GM21717 (cell line): Measurements from ENCODE around the gene DUSP8.

Experiments used
- ATAC-seq: cut with Tn5 transposase; IDR thresholded peaks from one replicate; pipeline ENCODE4 v1.9.1; 2021; ENCODE audit warnings: mild to moderate bottlenecking, moderate library complexity; ENCODE audit not compliant: unreplicated experiment

Gene DUSP8

DNA sequence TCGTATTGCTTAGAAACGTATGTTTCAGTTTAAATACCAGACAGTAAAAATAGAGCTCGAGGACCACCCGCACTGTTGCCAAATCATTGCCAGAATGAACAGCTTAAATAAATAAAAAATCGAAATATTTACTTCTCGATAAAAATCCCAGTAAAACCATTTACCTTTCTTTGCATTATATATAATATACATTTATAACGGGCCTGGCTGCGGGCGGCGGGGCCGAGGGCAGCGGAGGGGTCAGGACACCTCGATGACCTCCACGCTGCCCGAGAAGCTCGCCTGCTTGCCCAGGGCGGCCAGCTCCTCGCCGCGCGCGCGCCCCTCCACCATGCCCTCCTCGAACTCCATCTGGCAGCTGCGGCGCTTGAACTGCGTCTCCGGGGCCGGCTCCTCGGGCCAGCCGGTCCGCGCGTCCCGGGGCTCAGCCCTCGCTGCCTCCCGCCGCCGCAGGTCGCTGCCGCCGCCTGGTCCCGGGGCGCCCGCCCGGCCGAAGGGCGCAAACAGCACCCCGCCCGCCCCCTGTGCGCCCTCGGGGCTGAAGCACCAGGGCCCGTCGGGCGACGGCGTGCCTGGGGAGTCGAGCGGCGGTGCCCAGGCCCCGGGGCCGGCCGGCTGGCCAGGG is 15.7 kb downstream of the DUSP8 start:
- no peak for ATAC-seq

DNA sequence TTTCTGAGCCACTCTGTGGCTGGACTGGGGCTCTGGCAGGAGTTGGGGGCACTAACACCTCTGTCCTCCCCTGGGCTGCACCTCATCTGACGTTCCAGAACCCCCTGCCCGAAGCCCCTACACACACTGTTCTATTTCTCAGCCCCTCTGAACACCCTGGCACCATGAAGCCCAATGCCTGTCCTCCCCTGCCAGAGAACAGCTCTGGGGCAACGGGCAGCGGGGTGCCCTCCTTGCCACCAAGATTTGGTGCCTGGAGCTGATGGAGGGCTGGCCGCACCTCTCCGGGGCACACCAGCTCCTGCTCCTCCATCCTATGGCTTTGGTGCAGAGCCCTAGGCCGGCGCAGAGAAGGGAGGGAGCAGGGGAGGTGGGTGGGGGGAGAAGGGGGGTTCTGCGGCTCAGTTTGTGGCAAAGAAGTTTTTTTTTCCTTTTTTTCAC is 16.3 kb downstream of the DUSP8 start:
- ATAC-seq, result no peak

DNA sequence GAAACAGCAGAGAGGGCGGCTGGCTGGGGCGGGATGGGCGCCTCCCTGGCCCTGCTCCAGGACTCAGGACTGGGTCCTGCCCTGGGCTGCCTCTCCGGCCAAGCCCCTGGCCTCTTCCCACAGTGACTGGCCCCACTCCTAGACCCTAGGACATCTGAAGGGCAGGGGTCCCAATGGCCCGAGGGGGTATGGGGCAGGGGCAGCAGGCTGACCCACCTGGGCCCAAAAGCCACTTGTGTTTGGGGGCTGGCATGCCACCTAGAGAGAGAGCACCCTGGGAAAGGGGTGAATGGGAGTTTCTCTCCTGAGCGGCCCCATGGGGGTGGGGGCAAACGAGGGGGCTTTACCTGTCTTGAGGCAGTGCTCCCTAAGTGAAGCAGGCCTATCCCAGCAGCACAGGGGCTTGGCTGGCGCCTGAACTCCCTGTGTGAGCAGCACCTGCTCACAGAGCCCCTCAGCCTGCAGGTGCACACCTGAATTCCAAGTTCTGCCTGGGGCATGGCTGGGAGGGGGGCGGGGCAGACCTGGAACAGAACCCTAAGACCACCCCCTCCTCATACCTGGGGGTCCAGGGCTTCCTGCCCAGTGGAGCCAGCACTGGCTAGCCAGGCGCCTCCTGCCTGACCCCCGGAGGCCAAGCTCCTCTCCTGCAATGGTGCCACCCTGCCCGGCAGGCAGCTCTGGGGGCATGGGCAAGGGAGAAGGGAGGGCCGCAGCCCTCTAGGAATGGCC is 16.9 kb downstream of the DUSP8 start:
- no peak for ATAC-seq

DNA sequence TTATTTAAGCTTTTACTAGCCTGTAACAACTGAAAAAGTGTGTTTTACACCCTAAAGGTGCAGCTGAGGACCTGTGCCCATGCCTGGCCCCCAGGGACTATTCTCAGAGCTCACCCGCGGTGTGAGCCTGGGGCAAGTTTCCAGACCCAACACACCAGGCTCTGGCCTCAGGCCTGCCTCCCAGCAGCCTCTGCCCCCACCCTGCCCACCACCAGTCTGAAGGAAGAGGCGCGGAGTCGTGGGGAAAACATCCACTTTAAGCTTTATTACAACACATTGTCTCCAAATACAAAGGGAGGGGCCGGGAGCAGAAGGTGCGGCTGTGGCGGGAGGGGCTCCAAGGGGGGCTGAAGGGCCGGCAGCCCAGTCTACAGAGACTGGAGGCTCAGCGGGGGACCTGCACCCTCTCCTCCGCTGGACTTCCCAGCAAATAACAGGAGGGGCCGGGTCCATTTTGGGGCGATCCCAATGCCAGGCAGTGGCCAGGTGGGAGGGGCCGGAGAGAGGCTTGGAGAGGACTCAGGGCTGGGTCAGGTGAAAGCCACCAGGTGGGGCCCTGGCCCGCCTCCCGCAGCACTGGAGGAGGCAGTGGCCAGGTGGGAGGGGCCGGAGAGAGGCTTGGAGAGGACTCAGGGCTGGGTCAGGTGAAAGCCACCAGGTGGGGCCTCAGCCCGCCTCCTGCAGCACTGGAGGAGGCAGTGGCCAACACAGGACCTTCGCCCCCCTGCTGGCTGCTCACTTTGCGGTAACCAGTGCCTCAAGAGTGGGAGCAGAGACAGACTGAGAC is 18.1 kb downstream of the DUSP8 start:
- ATAC-seq, result no peak

DNA sequence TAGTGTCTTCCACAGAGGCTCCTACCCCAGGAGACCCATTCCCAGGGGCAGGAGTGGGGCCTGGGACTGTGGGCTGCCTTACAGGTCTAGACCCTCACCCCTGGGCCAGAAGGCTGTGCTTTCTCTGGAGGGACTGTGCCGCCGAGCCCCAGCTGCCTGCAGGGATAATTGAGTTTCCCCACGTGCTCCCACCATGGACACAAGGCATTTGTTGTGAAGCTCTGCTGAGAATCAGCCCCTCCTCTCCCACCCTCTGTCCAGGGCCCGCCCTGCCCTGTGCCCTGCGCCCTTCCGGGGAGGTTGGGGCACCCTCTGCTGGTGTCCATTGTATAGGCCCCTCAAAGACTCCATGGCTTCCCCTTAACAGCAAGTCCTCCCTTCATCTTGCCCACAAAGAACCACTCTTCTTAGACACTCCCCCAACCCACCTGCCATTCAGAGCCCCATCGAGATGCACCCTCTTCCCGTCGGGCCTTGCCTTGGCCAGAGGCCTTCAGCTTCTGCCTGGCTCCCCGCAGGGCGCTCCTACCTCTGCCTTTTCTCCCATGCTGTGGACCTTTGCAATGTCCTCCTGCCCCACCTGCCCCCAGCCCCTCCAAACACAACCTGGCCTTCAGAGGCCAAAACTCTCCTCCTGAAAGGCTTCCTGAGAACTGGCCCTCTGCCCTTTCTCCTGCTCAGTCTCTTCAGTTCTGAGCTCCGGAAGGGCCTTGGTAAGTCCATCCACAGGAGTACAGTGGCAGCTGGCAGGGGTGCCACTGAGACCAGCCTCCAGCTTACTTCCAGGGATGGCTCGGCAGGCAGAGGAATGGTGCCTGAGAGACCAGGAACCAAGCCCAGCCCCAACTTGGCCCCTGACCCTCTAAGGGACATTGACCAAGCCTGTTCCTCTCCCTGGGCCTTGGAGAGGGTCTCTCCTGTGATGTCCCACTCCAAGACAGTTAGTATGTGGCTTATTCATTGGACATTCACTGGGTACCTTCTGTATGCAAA is 22.4 kb downstream of the DUSP8 start:
- ATAC-seq, result no peak

DNA sequence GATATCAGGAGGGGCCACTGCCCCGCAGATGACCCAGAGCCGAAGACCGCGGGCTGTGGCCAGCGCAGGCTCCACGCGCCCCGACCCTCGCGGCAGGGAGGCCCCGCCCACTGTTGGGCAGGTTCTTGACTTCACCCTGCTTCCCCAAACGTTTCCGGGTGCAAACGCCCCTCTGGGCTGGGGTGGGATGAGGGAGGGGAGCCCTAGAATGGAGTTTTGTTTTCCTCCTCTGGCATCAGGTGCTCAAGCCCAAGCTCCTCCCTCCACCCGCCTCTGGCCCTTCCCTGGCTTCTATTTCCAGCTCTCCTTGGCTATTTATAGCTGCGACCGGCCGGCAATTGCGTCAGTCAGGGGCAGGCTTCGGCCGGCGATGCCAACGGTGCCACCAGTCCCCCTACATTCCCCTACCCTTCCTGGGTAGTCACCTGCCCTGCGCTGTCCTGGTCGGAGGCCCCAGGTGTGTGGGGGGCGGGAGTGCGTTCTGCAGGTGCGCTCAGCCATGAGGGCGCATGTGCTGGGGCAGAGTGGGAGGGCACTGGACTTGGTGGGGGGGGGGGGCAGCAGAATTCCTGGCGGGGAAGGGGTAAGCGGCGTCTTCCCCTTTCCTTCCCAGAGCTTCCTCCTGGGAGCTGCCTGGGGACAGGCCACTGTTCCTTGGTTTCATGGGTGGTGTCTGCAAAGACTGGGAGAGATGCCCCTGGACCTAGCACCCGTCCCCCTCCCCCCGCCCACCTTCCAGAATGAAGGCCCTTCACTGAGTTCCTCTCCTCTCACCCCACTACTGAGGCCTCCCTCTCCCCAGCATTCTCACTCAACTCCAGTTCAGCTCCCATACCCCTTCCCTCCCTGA is 23.6 kb downstream of the DUSP8 start:
- no peak for ATAC-seq

DNA sequence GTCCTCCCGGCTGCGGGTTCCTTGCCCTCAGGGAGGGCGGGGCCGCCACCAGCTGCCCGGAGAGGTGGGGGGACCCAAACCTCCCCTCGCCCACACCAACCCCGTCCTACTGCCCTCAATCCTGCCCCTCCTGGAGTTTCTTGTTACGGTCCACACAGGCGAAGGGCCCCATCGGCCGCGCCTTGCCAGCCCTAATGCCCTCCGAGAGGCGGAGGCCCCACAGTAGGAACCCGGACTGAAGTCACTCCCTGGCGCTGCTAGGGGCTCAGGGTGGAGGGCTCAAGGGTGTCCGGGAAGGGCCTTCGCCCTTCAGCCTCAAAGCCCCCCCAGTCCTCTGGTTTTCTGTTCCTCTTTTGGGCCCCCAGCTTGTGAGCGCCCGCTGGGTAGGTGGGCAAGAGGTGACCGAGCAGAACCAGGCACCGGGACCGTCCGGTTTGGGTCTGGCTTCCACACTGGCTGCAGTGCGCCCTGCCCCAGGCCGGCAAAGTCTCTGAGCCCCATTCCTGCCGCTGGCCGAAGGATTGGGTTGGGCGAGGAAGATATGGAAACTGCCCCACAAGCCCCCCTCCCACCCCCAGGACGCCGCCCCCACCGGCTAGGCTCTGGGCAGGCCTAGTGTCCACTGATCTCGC is 24.5 kb downstream of the DUSP8 start:
- no peak for ATAC-seq

DNA sequence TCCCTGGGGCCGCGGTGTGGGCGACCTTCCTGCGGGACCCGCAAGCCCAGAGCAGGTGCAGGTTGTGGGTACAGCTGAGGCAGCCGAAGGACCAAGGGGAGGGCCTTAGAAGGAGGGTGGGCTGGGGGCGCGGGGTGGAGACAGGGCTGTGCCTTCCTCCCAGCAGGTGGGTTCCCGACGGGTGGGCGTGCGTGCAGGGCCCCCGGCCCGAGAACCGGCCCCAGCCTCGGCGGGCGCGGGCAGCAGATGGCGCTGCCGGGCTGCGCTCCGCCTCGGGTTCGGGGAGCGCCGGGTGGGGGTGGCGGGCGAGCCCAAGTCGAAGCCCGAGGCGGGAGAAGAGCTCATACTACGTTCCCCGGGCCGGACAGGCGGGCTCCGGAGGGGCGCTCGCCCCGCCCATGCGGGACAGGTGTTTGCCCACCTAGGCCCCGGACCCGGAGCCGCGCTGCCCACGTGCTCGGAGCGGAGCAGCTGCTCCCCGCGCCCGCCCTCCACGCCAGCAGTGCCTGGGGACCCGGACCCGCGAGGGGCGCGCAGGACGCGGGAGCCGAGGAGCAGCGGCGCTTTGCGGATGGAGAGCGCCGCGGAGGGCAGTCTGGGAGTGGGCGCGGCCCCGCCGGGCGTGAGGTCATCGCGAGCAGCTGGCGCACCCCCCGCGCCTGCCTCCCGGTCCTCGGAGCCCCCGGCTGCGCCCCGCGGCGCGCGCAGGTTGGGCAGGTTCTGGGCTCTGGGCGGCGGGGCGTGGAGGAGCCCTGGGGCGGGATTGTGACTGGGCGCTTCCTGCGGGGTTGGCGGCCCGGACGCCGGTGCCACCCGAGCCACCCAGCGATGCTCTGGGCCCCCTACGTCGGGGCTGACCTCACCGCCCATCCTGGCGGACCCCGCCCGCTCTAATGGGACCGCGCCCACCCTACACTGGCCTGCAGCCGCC is 25.3 kb downstream of the DUSP8 start:
- ATAC-seq, result no peak

DNA sequence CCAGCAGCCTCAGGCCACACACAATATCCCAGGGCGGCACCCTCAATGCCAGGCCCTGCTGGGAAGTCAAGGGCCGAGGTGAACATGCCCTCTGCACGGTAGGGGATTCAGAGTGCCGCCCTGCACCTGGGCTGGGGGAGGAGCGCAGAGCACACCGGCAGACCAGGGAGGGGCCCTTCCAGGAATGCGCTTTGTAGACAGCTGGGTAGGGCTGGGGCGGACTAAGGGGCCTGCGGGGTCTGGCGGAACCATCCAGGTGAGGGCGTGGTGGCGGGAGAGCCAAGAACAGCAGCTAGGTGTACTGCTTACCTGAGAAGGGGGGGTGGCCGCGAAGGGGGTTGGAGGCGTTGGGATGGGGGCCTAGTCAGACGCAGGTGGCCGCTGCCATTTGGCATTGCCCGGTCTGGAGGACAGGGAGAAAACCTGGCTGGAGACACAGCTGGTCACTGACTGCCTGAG is 26.0 kb downstream of the DUSP8 start:
- no peak for ATAC-seq

DNA sequence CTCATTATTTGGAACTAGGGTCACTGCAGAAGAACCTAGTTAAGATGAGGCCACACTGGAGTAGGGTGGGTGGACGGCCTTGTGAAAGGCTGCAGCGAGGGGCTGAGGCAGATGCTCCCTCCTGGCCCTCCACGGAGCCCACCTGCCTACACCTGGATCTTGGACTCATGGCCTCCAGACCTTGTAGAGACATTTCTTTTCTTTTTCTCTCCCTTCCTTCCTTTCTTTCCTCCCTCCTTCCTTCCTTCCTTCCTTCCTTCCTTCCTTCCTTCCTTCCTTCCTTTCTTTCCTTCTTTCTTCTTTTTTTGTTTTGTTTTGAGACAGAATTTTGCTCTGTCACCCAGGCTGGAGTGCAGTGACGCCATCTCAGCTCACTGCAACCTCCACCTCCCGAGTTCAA is 26.6 kb downstream of the DUSP8 start:
- ATAC-seq, result no peak

DNA sequence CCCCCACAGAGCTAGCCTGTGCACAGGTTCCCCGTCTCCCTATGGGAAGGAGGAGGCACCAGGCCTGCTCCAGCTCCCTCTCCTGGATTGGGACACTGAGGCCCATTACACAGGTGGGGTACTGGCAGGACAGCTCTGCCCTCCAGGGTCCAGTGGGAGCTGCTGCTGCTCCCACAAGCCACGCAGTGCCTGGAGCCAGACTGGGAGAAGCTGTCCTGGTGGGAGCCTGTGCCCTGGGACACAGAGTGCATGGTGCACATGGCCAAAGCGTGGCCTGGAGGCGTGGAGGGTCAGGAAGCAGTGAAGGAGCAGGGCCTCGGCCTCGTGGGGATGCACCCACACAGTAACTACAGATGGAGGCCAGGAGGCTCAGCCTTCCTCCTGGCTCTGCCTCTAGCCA is 27.5 kb downstream of the DUSP8 start:
- no peak for ATAC-seq

DNA sequence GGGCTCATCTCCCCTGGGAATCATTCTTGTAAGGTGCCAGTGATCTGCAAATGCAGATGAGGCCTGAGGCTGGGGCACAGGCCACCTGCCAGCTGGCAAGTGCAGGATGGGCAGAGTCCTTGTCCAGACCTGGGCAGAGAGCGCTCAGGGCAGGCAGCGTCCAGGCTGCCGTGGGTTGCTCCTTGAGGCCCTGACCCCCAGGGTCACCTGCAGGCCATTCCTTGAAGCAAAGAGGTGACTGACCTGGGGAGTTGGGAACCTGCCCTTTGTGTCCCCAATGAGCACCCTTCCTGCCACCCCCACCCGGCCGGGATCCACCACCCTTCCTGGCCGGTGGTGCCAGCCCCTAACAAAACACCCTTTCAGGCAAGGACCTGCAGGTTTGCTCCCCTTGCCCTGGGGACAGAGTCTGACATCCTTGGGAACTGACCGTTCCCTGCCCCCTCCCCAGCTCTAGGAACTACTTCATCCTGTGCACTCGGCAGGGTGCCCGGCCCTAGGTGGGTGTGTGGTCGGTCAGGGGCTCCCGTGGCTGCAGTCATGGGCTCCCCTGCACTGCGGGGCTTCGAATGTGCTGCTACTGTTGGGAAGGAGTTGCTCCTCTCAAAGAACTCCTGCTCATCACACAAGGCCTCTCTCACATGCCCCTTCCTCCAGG is 28.3 kb downstream of the DUSP8 start:
- no peak for ATAC-seq

DNA sequence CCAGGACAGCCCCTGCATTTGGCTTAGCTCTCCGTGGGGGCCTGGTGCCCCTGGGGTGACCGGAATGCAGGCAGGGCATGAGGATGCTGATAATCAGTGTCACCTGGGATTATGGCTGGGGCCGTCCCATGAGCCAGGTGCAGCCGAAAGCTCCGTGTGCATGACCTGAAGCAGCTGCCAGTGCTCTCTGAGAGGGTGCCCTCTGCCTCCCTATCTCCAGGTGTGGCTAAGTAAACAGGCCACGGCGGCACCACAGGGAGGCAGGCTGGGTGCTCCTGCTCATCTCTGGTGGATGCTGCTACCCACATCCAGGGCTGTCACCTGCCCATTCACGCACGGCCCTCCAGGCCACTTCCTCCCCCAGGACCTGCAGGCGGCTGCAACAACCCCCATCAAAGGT is 29.8 kb downstream of the DUSP8 start:
- no peak for ATAC-seq

DNA sequence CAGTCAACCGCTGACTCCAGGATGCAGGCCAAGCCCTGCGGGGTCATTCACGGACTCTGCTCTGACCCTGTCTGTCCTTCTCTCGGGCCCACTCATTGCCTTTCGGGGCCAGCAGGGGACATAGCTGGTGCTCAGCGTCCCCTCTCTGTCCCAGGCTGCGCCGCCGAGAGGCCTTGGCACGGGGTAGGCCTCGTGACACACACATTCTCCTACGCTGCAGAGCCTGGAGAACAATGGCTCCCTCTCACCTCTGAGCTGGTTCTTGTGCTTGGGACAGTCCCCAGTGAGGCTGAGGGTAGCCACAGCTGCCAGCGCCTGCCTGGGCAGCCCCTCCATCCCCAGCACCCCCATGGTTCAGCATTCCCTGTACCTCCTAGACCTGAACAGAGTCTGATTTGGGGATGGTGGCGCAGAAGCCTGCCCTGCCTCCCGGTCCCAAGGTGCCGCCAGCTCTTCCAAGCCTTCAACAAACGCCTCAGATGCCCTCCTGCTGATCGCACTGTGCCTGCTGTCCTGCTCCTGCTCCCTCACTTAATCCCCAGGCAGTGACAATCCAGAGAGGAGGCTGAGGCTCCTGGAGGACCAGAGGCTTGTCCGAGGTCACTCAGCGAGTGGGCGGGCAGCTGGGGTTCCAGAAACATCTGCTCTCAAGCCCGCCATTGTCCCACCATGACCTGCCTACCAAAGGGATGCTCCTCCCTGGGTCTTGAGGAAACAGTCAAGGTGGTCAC is 30.4 kb downstream of the DUSP8 start:
- ATAC-seq, result no peak

DNA sequence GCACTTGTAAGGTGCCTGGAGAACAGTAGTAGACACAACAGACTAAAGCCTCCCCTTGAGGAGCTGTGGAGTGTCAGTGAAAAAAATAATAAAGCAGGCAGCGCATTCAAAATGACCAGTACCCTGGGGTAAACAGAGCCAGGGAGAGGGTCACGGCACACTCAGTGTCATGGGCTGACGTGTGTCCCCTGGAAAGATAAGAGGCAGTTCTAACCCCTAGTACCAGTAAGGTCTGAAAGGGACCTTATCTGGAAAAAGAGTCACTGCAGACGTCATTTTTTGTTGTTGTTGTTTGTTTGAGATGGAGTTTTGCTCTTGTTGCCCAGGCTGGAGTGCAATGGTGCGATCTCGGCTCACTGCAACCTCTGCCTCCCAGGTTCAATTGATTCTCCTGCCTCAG is 32.0 kb downstream of the DUSP8 start:
- ATAC-seq, result no peak

DNA sequence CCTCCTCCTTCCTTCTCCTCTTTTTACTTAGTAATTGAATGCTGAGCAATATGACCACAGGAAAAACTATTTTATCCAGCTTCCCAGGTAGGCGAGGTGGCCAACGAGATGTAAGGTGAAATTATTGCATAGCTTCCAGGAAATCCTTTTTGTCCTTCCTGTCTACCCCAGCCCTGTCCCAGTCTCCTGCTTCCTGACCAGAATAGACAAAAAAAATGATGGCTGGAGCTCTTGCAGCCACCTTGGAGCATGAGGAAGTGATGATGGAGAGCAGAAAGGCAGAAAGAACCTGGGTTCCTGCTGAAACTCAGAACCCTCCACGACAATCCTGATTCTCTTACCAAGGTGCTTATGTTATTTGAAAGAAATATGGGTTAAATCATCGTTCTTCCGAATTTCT is 33.9 kb downstream of the DUSP8 start:
- ATAC-seq, result no peak
